ENCODE data around the gene NUP205.

NUP205 gene

GRCh38 chr7:135653340-135654080 lies 95.8 kb downstream of the NUP205 start (continued):
- TF ChIP-seq ZNF148 (tag by site-specific recombination; IDR thresholded peaks at IDR 0.05; ENCODE audit: borderline replicate concordance): no peak
- TF ChIP-seq ZNF473 (tag by site-specific recombination; IDR thresholded peaks at IDR 0.05): no peak
- no peak for TF ChIP-seq ZNF449 (tag by site-specific recombination; IDR thresholded peaks at IDR 0.05)
- TF ChIP-seq TSHZ1 (tag by site-specific recombination; IDR thresholded peaks at IDR 0.05; ENCODE audit: borderline replicate concordance): no peak; the same call in 1 of the 2 replicates
- peak; percentile 57 for TF ChIP-seq ZNF366 (tag by site-specific recombination; conservative IDR thresholded peaks at IDR 0.05)
- TF ChIP-seq ZNF280D (tag by site-specific recombination; IDR thresholded peaks at IDR 0.05): no peak
- no peak for TF ChIP-seq ZNF513 (tag by site-specific recombination; IDR thresholded peaks at IDR 0.05)
- TF ChIP-seq ZNF302 (tag by site-specific recombination; IDR thresholded peaks at IDR 0.05; ENCODE audit: low read depth): no peak
- no peak for TF ChIP-seq ATF2 (tag by site-specific recombination; IDR thresholded peaks at IDR 0.05; ENCODE audit: low read depth)
- TF ChIP-seq ZNF658 (tag by site-specific recombination; IDR thresholded peaks at IDR 0.05): no peak
- no peak for TF ChIP-seq ZNF621 (tag by site-specific recombination; IDR thresholded peaks at IDR 0.05)
- TF ChIP-seq BCL11A (tag by site-specific recombination; IDR thresholded peaks at IDR 0.05; ENCODE audit: low read depth): no peak
- TF ChIP-seq ZNF548 (tag by site-specific recombination; IDR thresholded peaks at IDR 0.05): no peak
- peak; percentile 79; the same call in 1 of the 2 replicates for TF ChIP-seq RBAK (tag by site-specific recombination; IDR thresholded peaks at IDR 0.05)
- TF ChIP-seq KLF8 (tag by site-specific recombination; IDR thresholded peaks at IDR 0.05): no peak
- TF ChIP-seq ZNF266 (tag by site-specific recombination; IDR thresholded peaks at IDR 0.05; ENCODE audit: low read depth): peak; percentile 86; the same call in 1 of the 2 replicates
- peak; percentile 71; the same call in 1 of the 2 replicates for TF ChIP-seq GLI2 (tag by site-specific recombination; IDR thresholded peaks at IDR 0.05; ENCODE audit: borderline replicate concordance, low read depth)
- no peak; the same call in 1 of the 2 replicates for TF ChIP-seq HIC1 (tag by site-specific recombination; IDR thresholded peaks at IDR 0.05)
- TF ChIP-seq GLI4 (tag by site-specific recombination; IDR thresholded peaks at IDR 0.05): no peak
- no peak for TF ChIP-seq ZNF843 (tag by site-specific recombination; IDR thresholded peaks at IDR 0.05)
- peak; percentile 90; the same call in 1 of the 2 replicates for TF ChIP-seq ZNF138 (tag by site-specific recombination; IDR thresholded peaks at IDR 0.05; ENCODE audit: borderline replicate concordance)
- no peak for TF ChIP-seq ZNF776 (tag by site-specific recombination; IDR thresholded peaks at IDR 0.05; ENCODE audit: borderline replicate concordance)

Measured in HEK293 (cell line).